Left lobe of liver (tissue), 2 donors: Measurements from ENCODE around the gene ROBO1. TPM values are rescaled to one million over a fixed set of nuclear protein-coding genes. Genes with fewer than 3 reads are reported as not detected.
"Not testable (repeated sequence)": the region's sequence is repeated elsewhere in the genome, so short reads cannot be mapped to it uniquely, and the experiment has no call there.

Experiments used
- ATAC-seq: fragments of 200-7000 bp; cut with Tn5 transposase; one replicate; pipeline ENCODE4 v1.9.1; 2020; ENCODE audit warnings: mild to moderate bottlenecking, moderate library complexity
- DNase-seq: peaks from one replicate; pipeline ENCODE4 v3.0.0-alpha.2; 2020; ENCODE audit warnings: low spot score
- total RNA-seq: library from RNA; stranded (reverse); gene quantifications from one replicate; pipeline ENCODE4 v1.2.1, GENCODE V29; 2021
- donor health status: DM: no; HTN: no; CAD: no; lungs with moderate emphysema.
- donor health status: DM: no; HTN: yes; CAD: no.

Gene ROBO1
- total RNA-seq, 1 donor from 2014 or later = 3.1 TPM

DNA sequence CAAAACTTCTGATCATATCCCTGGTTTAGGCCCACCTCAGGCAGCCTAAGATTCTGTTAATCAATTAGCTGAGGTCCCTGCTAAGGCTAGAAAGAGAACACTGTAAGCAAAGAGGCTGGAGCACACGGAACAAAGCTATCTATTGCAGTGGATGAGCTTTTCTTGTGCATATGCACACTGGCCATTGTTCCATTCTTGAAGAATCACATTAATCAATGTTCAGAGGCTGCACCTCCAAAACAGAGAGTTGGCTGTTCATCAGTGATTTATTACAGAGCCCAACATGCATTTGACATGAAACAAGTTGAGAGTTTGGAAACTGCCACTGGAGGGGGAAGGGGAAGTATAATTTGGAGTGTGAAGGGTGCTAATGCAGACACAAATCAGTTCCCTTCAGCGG is 873.0 kb downstream of the ROBO1 start:
- ATAC-seq (no peak), DNase-seq (no peak)

- ATAC-seq (no peak), DNase-seq (no peak)
Observed at GRCh38 chr3:78893161-78893560, 874.6 kb downstream of the ROBO1 start.

- ATAC-seq (no peak), DNase-seq (no peak)
Observed at GRCh38 chr3:78889348-78889747, 878.5 kb downstream of the ROBO1 start.

DNA sequence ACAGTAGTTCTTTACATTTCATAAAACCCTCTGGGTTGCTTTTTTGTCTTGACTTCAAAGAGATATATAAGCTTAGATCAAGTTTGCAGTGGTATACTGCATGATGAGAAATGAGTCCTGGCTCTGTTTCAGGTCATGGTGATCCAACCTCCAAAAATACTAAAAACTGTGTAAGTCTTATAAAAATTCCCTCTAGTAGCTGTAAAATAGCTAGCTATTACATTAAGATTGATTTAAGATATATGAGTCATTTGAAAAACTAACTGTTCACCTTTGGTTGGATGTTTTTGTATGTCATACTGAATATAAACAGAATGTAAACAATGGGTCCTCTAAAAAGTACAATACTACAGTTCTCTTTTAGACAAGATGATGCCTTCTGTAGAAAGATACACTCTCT is 879.2 kb downstream of the ROBO1 start:
- no peak for ATAC-seq
- no peak for DNase-seq

GRCh38 chr3:78887547-78888011 is 880.2 kb downstream of the ROBO1 start:
- ATAC-seq (no peak), DNase-seq (no peak)

- DNase-seq = no peak
- ATAC-seq = no peak
Observed at GRCh38 chr3:78887029-78887428, 880.8 kb downstream of the ROBO1 start.

- not testable (repeated sequence) for DNase-seq
Observed at GRCh38 chr3:78884567-78884966, 883.2 kb downstream of the ROBO1 start.

GRCh38 chr3:78882251-78882650 is 885.5 kb downstream of the ROBO1 start:
- ATAC-seq (no peak), DNase-seq (no peak)

More at GRCh38 chr3:78884567-78884966, 883.2 kb downstream of the ROBO1 start:
- not testable (repeated sequence) for ATAC-seq

GRCh38 chr3:78881501-78881900 is 886.3 kb downstream of the ROBO1 start:
- no peak for ATAC-seq
- no peak for DNase-seq

DNA sequence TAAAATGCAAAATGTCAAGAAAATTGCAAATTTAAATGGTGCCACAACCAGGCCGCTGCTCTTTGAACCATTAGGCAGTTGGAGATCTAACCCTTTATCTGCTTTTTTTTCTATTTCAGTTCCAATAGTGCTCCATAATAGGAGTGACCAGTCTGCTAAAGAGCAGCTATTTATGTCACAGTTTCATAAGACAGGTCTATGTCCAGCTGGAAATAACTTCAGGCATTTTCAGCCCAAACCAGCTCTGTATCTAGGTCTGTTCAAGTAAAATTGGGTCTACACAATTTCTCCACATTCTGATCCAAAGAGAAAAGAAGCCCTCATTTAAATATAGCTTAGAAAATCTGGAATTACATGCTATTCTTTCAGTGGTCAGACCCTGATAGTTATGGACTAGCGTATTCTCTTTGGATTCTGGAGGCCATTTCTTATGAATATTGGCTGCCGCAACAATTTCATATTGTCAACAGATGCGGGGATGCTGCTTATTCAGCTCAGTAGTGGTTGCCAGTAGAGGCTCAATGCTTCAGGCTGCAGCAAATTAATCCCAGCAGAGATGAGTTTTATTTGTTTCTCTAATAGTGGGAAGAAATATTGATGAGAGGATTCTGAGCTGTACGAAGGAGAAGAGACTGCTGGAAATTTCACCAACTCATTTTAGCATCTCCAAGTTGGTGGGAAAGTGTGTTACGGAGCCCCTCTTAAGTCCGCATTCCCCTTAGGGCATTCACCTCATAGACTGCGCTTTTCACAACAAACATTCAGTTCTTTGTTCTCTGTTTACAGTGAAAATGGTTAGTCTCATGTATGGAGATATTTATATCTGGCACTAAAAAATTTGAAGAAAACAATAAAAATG is 887.0 kb downstream of the ROBO1 start:
- ATAC-seq (peak; percentile 27), DNase-seq (no peak)

DNA sequence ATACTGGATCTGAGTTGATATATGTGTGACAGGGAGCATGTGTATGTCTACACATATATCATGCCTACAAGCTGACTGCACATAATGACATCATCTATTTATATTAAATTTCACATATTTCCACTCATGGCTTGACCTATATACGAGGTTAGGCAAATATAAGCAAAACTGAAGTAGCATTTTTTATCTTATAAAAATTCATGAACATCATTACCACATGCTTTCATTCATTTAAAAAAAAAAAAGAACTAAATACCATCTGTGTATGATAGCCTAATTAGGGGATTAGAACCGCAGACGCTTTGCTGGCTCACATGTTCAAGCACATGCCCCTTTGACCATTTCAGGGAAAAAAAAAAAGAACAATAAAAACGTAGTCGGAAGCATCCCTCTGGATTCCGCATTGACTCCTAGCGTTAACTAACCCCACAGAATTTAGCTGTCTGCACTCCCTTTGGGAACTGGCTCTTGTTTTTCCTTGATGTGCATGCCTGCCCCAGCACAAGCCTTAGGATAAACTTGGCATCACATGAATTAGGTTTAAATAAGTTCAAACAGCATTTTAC is 888.4 kb downstream of the ROBO1 start:
- ATAC-seq (no peak), DNase-seq (no peak)

DNA sequence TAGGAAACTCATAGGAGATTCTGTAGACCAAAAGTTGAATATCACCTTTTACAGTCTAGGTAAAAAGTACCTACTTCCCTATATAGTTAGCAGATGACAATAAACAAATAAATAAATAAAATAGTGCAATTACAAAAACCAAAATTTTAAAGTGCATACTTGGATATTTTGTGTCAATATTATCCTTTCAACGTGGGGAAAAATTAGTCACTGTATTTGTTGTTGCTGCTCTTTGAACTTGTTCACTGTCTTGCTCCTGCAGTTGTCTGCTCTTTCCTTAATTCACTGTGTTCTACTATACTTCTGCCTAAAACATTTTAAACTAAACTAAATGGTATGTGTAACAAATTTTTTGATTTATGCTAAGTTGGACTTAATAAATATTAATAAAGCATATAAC is 889.0 kb downstream of the ROBO1 start:
- DNase-seq = no peak
- no peak for ATAC-seq

- no peak for DNase-seq
- no peak for ATAC-seq
Observed at GRCh38 chr3:78878011-78878410, 889.8 kb downstream of the ROBO1 start.

DNA sequence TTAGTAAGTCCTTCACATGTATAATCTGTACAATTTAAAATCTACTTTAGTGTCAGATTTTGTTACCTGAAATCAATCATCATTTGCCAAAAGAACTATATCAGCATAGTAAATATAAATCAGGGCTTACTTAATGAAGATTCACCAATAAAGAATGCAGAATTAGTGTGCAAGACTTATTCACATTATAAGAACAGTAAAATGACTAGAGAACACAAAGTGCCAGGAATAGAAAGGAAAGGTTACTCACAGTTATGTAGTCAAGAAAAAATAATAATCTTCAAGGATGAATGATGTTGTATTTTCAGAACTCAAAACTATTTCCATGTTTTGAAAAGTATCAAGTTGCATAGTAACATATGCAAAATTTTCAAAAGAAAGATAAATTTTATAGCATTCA is 891.9 kb downstream of the ROBO1 start:
- no peak for ATAC-seq

GRCh38 chr3:78875436-78875835 is 892.4 kb downstream of the ROBO1 start:
- no peak for DNase-seq
- ATAC-seq = peak; percentile 82

More for the DNA sequence above, 891.9 kb downstream of the ROBO1 start:
- no peak for DNase-seq

GRCh38 chr3:78873641-78874040 is 894.2 kb downstream of the ROBO1 start:
- ATAC-seq = no peak
- no peak for DNase-seq

DNA sequence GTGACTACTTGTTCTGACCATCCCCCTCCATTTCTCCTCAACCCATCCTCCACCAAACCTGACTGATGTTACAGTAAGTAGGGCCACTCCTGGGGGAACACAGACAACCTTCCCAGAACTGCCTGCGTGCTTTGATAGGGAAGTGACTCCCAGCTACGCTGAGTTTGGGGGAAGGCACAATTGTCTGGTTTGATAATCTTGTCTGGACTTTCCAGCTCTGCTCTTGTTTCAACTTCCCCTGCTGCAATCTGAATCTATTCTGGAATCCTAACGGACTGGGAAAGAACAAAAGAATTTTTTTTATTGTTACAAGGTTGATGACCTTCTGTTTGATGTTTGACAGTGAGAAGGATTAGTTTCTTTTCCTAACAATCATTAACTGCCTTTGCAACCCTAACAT is 895.6 kb downstream of the ROBO1 start:
- peak; percentile 50 for ATAC-seq
- DNase-seq = no peak

GRCh38 chr3:78871048-78871447 is 896.8 kb downstream of the ROBO1 start:
- ATAC-seq (no peak), DNase-seq (no peak)

DNA sequence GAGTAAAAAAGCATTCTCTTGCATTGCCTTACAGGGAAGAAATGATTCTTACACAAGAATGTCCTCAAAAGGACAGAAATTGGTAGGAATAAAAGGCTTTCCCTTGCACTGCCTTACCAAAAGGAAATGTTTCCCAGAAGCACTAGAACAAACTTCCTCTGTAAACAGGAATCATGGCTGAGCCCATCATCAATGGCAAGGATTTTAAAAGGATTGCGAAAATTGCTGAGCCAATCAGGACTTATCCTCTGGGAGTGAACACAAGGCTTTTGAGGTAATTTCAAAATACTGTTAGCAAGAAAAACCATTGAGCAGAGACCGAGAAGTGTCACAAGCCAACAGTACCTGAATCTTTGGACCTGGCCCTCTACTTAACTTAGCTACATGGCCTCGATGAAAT is 897.3 kb downstream of the ROBO1 start:
- ATAC-seq = no peak
- no peak for DNase-seq

GRCh38 chr3:78868570-78868969 is 899.2 kb downstream of the ROBO1 start:
- no peak for DNase-seq
- no peak for ATAC-seq

DNA sequence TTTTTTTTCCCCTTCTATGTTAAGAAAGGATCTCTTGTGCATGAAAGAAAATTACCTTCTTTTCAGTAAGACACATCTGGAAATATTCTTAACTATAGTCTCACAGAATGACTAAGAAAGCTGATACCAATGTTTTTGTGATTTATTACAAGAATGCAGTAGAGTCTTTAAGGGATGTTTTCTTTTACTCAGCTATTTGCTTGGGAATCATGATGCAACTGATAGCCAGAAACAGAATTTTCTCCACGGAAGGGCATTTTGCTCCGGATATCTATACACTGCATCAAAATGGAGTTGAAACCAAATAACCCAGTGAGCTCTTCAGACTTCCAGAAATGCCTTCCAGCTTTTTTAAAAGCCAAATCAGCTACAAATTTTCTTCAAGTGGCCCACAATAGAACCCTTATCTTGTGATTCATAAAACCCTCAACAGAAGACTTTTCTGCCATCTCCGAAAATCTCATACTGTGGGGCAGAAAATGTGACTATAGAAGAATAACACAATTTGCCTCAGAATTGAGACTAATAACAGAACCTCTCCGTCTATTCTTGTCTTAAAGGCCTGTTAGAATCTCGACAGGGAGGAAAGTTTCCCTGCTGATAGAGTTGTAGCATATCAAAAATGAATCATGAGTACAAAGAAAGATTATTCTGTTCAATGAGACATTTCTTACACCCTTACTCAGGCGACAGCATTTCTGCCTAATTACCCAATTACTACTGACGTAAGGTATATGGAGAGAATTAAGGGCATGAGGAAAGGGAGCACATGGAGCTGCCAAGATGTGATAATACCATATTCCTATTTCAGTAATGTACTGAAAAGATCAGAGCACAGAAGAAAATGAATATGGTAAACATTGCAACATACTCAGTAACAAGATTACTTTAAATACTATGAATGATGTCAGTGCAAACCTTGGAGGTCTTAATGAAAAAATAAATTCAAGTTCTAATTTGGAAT is 900.1 kb downstream of the ROBO1 start:
- ATAC-seq = no peak
- no peak for DNase-seq
